HT1080 (cell line): ENCODE results near the gene LRRTM3. TPM values are rescaled to one million over a fixed set of nuclear protein-coding genes. Genes with fewer than 3 reads are reported as not detected.

Experiments used
- DNase-seq: peaks from one replicate; pipeline ENCODE4 v3.0.0-alpha.2; 2015; ENCODE audit warnings: low read depth
- total RNA-seq: library from RNA; depleted of rRNA; stranded (reverse); fragments of >200 nt; shearing (Covaris generic); gene quantifications from 2 replicates; pipeline ENCODE4 v1.2.3, GENCODE V29; 2014

Gene LRRTM3
- total RNA-seq, 1 experiment from 2014 or later, result not detected

GRCh38 chr10:67017218-67017617, 91.4 kb downstream of the LRRTM3 start:
- peak; percentile 52 for DNase-seq

GRCh38 chr10:67022099-67022498, 96.3 kb downstream of the LRRTM3 start:
- DNase-seq, result no peak

- DNase-seq, result no peak
Observed at GRCh38 chr10:67033878-67034277, 108.0 kb downstream of the LRRTM3 start.

GRCh38 chr10:67036808-67037207, 111.0 kb downstream of the LRRTM3 start:
- peak; percentile 16 for DNase-seq

- no peak for DNase-seq
Observed at GRCh38 chr10:67043041-67043440, 117.2 kb downstream of the LRRTM3 start.

GRCh38 chr10:67045404-67045803, 119.6 kb downstream of the LRRTM3 start:
- DNase-seq, result no peak

GRCh38 chr10:67046507-67046906, 120.7 kb downstream of the LRRTM3 start:
- no peak for DNase-seq

- DNase-seq, result no peak
Observed at GRCh38 chr10:67049988-67050387, 124.2 kb downstream of the LRRTM3 start.

- DNase-seq, result no peak
Observed at GRCh38 chr10:67050415-67050814, 124.6 kb downstream of the LRRTM3 start.

GRCh38 chr10:67072654-67073053, 146.8 kb downstream of the LRRTM3 start:
- no peak for DNase-seq

GRCh38 chr10:67075491-67075971, 149.7 kb downstream of the LRRTM3 start:
- no peak for DNase-seq

GRCh38 chr10:67076144-67076543, 150.3 kb downstream of the LRRTM3 start:
- DNase-seq, result no peak

- DNase-seq, result no peak
Observed at GRCh38 chr10:67077376-67077775, 151.5 kb downstream of the LRRTM3 start.

- DNase-seq, result no peak
Observed at GRCh38 chr10:67079126-67079525, 153.3 kb downstream of the LRRTM3 start.

- DNase-seq, result no peak
Observed at GRCh38 chr10:67086327-67087134, 160.7 kb downstream of the LRRTM3 start.

- DNase-seq, result no peak
Observed at GRCh38 chr10:67087135-67087425, 161.2 kb downstream of the LRRTM3 start.

- DNase-seq, result no peak
Observed at GRCh38 chr10:67088036-67088435, 162.2 kb downstream of the LRRTM3 start.

- no peak for DNase-seq
Observed at GRCh38 chr10:67095531-67095930, 169.7 kb downstream of the LRRTM3 start.

- peak; percentile 16 for DNase-seq
Observed at GRCh38 chr10:67098461-67098860, 172.6 kb downstream of the LRRTM3 start.

GRCh38 chr10:67100951-67101350, 175.1 kb downstream of the LRRTM3 start:
- no peak for DNase-seq

- peak; percentile 1 for DNase-seq
Observed at GRCh38 chr10:67107670-67108069, 181.8 kb downstream of the LRRTM3 start.

GRCh38 chr10:67110286-67110685, 184.4 kb downstream of the LRRTM3 start:
- no peak for DNase-seq

- no peak for DNase-seq
Observed at GRCh38 chr10:67112765-67113164, 186.9 kb downstream of the LRRTM3 start.
